ENCODE measurements around the gene MX2.

GRCh38 chr21:41396558-41397075, 34.8 kb downstream of the MX2 start:
- TF ChIP-seq, protein P1, sequence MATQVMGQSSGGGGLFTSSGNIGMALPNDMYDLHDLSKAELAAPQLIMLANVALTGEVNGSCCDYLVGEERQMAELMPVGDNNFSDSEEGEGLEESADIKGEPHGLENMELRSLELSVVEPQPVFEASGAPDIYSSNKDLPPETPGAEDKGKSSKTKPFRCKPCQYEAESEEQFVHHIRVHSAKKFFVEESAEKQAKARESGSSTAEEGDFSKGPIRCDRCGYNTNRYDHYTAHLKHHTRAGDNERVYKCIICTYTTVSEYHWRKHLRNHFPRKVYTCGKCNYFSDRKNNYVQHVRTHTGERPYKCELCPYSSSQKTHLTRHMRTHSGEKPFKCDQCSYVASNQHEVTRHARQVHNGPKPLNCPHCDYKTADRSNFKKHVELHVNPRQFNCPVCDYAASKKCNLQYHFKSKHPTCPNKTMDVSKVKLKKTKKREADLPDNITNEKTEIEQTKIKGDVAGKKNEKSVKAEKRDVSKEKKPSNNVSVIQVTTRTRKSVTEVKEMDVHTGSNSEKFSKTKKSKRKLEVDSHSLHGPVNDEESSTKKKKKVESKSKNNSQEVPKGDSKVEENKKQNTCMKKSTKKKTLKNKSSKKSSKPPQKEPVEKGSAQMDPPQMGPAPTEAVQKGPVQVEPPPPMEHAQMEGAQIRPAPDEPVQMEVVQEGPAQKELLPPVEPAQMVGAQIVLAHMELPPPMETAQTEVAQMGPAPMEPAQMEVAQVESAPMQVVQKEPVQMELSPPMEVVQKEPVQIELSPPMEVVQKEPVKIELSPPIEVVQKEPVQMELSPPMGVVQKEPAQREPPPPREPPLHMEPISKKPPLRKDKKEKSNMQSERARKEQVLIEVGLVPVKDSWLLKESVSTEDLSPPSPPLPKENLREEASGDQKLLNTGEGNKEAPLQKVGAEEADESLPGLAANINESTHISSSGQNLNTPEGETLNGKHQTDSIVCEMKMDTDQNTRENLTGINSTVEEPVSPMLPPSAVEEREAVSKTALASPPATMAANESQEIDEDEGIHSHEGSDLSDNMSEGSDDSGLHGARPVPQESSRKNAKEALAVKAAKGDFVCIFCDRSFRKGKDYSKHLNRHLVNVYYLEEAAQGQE (IDR thresholded peaks at IDR 0.05; ENCODE audit: low read depth): no peak
- TF ChIP-seq, protein P2, sequence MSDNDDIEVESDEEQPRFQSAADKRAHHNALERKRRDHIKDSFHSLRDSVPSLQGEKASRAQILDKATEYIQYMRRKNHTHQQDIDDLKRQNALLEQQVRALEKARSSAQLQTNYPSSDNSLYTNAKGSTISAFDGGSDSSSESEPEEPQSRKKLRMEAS (IDR thresholded peaks at IDR 0.05): no peak
- TF ChIP-seq FOXM1 (IDR thresholded peaks at IDR 0.05; ENCODE audit: borderline replicate concordance, low read depth): no peak
- no peak for TF ChIP-seq EGR1 (IDR thresholded peaks at IDR 0.05)
- TF ChIP-seq TAF1 (IDR thresholded peaks at IDR 0.05; ENCODE audit: low read depth): no peak
- TF ChIP-seq EP300 (IDR thresholded peaks at IDR 0.05; ENCODE audit: borderline replicate concordance): no peak
- TF ChIP-seq YY1 (IDR thresholded peaks at IDR 0.05; ENCODE audit: low read depth): no peak
- no peak for TF ChIP-seq ZBTB7A (IDR thresholded peaks at IDR 0.05; ENCODE audit: low read depth)
- TF ChIP-seq CEBPB (IDR thresholded peaks at IDR 0.05): no peak
- no peak for TF ChIP-seq NFIC (IDR thresholded peaks at IDR 0.05)

Data from Ishikawa (cell line).